ENCODE measurements around the gene PRR3. TPM values are rescaled to one million over a fixed set of nuclear protein-coding genes. Genes with fewer than 3 reads are reported as not detected.
A peak's percentile ranks its signal among the peaks of the same experiment; 100 is the strongest.

Gene PRR3
- total RNA-seq, 1 donor from 2014 or later = 2.1 TPM

- no peak for FAIRE-seq
- TF ChIP-seq, protein P1, sequence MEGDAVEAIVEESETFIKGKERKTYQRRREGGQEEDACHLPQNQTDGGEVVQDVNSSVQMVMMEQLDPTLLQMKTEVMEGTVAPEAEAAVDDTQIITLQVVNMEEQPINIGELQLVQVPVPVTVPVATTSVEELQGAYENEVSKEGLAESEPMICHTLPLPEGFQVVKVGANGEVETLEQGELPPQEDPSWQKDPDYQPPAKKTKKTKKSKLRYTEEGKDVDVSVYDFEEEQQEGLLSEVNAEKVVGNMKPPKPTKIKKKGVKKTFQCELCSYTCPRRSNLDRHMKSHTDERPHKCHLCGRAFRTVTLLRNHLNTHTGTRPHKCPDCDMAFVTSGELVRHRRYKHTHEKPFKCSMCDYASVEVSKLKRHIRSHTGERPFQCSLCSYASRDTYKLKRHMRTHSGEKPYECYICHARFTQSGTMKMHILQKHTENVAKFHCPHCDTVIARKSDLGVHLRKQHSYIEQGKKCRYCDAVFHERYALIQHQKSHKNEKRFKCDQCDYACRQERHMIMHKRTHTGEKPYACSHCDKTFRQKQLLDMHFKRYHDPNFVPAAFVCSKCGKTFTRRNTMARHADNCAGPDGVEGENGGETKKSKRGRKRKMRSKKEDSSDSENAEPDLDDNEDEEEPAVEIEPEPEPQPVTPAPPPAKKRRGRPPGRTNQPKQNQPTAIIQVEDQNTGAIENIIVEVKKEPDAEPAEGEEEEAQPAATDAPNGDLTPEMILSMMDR (IDR thresholded peaks at IDR 0.05; ENCODE audit: insufficient read depth, low read length, severe bottlenecking) = no peak
- no peak for DNase-seq (ENCODE audit: low read depth)
- peaks cover 7% of the 10 kb centered on the region for H3K36me3 ChIP-seq (ENCODE audit: control insufficient read depth, insufficient read depth, low read length)
- no peaks in the 10 kb centered on the region for H3K27me3 ChIP-seq (ENCODE audit: control insufficient read depth, insufficient read depth, low read length)
- H3K4me3 ChIP-seq (ENCODE audit: low read depth, low read length) = no peak overlapping the region
These were observed 7.0 kb downstream of the PRR3 start for GRCh38 chr6:30564114-30564513.

DNA sequence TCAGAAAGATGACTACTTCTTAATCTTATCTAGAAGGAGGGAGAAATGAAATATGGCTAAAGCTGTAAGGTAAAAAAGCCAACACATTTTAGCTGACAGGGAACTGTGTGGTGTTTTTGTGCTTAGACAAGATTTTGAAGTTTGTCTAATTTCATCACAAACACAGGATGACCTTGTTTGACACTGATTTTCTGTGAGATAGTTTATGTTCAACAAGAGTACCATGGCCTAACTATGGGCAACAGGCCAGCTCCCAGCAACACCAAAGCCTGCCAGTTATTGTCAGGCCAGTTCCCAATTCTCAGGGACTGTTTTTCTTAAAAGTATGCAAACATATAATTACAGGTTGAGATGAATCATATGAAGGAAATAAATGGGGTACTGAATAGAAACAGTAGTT, 8.7 kb downstream of the PRR3 start:
- no peak overlapping the region for H3K4me3 ChIP-seq (ENCODE audit: low read depth, low read length)
- FAIRE-seq (no peak), DNase-seq (ENCODE audit: low read depth) (no peak)
- TF ChIP-seq, protein P1 (IDR thresholded peaks at IDR 0.05; ENCODE audit: insufficient read depth, low read length, severe bottlenecking) = no peak
- H3K36me3 ChIP-seq (ENCODE audit: control insufficient read depth, insufficient read depth, low read length) = peaks cover 7% of the 10 kb centered on the region
- no peaks in the 10 kb centered on the region for H3K27me3 ChIP-seq (ENCODE audit: control insufficient read depth, insufficient read depth, low read length)

- Histone ChIP-seq H3K36me3 (ENCODE audit: control insufficient read depth, insufficient read depth, low read length) (no peaks in the 10 kb centered on the region), H3K27me3 (ENCODE audit: control insufficient read depth, insufficient read depth, low read length) (no peaks in the 10 kb centered on the region), H3K4me3 (ENCODE audit: low read depth, low read length) (no peak overlapping the region)
- FAIRE-seq = no peak
- TF ChIP-seq, protein P1 (IDR thresholded peaks at IDR 0.05; ENCODE audit: insufficient read depth, low read length, severe bottlenecking) = no peak
- DNase-seq (ENCODE audit: low read depth) = no peak
These were observed 11.2 kb downstream of the PRR3 start for GRCh38 chr6:30568245-30568644.

DNA sequence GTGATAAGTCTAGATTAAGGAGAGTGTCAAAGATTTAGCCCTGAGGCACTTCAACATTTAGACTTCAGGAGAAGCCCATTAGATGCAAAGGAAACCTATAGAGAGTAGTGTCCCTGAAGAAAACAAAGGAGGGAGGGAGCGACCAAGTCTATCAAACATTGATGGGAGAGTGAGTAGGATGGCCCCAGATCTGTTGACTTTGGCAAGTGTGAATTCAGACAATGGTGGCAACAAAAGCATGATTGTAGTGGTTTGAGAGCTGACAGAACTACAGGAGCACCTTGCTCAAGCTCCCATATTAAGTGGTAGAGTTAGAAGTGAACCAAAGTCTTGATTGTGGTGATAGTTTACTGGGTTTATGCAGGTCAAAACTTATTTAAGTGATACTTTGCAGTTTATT, 13.2 kb downstream of the PRR3 start:
- Histone ChIP-seq H3K27me3 (ENCODE audit: control insufficient read depth, insufficient read depth, low read length) (no peaks in the 10 kb centered on the region), H3K4me3 (ENCODE audit: low read depth, low read length) (peak overlapping the region; percentile 90), H3K36me3 (ENCODE audit: control insufficient read depth, insufficient read depth, low read length) (no peaks in the 10 kb centered on the region)
- TF ChIP-seq, protein P1 (IDR thresholded peaks at IDR 0.05; ENCODE audit: insufficient read depth, low read length, severe bottlenecking) = no peak
- DNase-seq (ENCODE audit: low read depth) (no peak), FAIRE-seq (no peak)

DNA sequence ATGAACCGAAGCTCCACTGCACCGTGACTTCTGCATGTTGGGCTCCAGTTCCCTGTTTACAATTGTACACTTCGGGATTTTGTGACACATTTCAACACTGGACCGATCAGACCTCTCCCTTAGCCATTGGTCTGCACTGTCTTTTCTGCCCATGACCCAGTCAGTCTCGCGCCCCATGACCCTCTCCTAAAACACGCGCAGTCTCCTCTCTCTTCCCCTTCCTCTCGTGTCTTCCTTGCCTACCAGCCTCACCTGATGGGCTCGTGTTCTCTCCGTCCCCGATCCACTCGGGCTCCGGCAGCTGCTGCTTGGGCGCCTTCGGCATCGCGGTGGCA, 13.6 kb downstream of the PRR3 start:
- TF ChIP-seq, protein P1 (IDR thresholded peaks at IDR 0.05; ENCODE audit: insufficient read depth, low read length, severe bottlenecking) = no peak
- FAIRE-seq (no peak), DNase-seq (ENCODE audit: low read depth) (no peak)
- no peaks in the 10 kb centered on the region for H3K27me3 ChIP-seq (ENCODE audit: control insufficient read depth, insufficient read depth, low read length)
- H3K36me3 ChIP-seq (ENCODE audit: control insufficient read depth, insufficient read depth, low read length) = no peaks in the 10 kb centered on the region
- peak overlapping the region; percentile 90 for H3K4me3 ChIP-seq (ENCODE audit: low read depth, low read length)

- Histone ChIP-seq H3K4me3 (ENCODE audit: low read depth, low read length) (peak within 1 kb of the TSS; percentile 90), H3K27me3 (ENCODE audit: control insufficient read depth, insufficient read depth, low read length) (no peaks in the 10 kb centered on the region), H3K36me3 (ENCODE audit: control insufficient read depth, insufficient read depth, low read length) (no peaks in the 10 kb centered on the region)
- FAIRE-seq (no peak), DNase-seq (ENCODE audit: low read depth) (peak; percentile 90)
- TF ChIP-seq, protein P1 (IDR thresholded peaks at IDR 0.05; ENCODE audit: insufficient read depth, low read length, severe bottlenecking) = no peak
These were observed 14.1 kb downstream of the PRR3 start, which contains the start of gene ABCF1 for GRCh38 chr6:30571075-30571761. Gene ABCF1 (plus strand): TSS chr6:30571442. CDS start chr6:30571488, 46 bp downstream.

Measured in bronchial epithelial cell (primary cell).